Spleen (tissue), 7 donors: Measurements from ENCODE around the gene PLCD1.

ENCODE experiments used
- CTCF ChIP-seq, 11 experiments: fragments of 200-600 bp in 7 of 11; fragments of 450-650 bp in 4 of 11; sonication (generic) in 4 of 11; IDR thresholded peaks in 8 of 11; conservative IDR thresholded peaks in 3 of 11; 1 replicate in 7 of 11; 2 replicates in 4 of 11; pipeline versions ENCODE4 v1.4.0 to v1.8.0; 2016 to 2021; ENCODE audit warnings: antibody characterized with exemption in 11 of 11, inconsistent platforms in 4 of 11, mild to moderate bottlenecking in 1 of 11
- POLR2A ChIP-seq, 3 donors: fragments of 450-650 bp; IDR thresholded peaks; one replicate each; pipeline ENCODE4 v1.5.1; 2017; ENCODE audit warnings: antibody characterized with exemption in 3 of 3, mild to moderate bottlenecking in 1 of 3
- donor health status: DM: no; HTN: no; CAD: no; lungs with moderate emphysema.
- donor health status: DM: no; HTN: no; CAD: no.
- donor health status: DM: no; HTN: no; CAD: no.

DNA sequence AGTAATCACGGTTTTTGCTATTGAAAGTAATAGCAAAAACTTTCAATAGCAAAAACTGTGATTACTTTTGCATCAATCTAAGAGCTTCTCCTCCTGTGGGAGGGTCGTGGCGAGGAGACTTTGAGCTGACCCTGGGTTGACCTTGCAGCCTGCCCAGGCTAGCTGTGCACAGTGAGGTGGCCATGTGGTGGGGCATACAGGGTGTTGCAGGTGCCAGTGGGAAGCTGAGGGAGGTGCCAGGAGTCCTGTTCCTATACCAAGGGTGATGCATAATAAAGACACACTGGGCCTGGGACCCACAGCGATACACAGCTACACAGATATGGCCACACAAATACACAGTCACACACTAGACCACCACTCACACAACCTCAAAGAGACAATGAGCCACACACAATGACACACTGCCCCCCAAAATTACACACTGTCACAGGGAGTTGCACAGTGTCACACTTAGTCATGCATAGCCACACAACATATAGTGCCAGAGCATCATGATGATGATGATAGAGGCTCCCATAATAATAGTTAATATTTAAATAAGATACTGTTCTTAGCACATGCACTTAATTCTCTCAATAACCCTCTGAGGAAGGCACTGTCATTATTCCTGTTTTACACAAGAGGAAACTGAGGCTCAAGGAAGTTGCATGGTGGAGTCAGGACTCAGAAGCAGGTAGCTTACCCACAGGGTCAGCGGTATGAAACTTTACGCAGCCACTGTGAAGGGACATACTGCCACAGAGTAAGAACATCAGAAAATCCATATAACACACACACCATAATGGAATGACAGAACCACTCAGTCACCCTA lies 6.3 kb downstream of the PLCD1 start:
- TF ChIP-seq CTCF (IDR thresholded peaks at IDR 0.05 in 8 of 11, conservative IDR thresholded peaks at IDR 0.05 in 3 of 11) (no peak), POLR2A (IDR thresholded peaks at IDR 0.05) (no peak)
